Lung (tissue), 12 donors: ENCODE results near the gene LBHD2. TPM values are rescaled to one million over a fixed set of nuclear protein-coding genes. Genes with fewer than 3 reads are reported as not detected.
"Not testable (repeated sequence)": the region's sequence is repeated elsewhere in the genome, so short reads cannot be mapped to it uniquely, and the experiment has no call there.

Source experiments
- ATAC-seq: fragments of 200-7000 bp; cut with Tn5 transposase; one replicate; pipeline ENCODE4 v1.9.1; 2020; ENCODE audit warnings: moderate number of reproducible peaks; ENCODE audit not compliant: insufficient read depth, low FRiP score
- DNase-seq, 3 donors: peaks; one replicate each; pipeline ENCODE4 v3.0.0-alpha.2; 2013 to 2017
- H3K27ac ChIP-seq, 2 donors: one replicate each; pipeline ENCODE4 v1.5.1; 2013; ENCODE audit warnings: mild to moderate bottlenecking in 2 of 2, moderate library complexity in 2 of 2, control low read depth in 1 of 2, inconsistent platforms in 1 of 2, low read depth in 1 of 2, low read length in 1 of 2
- H3K27me3 ChIP-seq, 3 donors: one replicate each; pipeline ENCODE4 v1.5.1; 2013; ENCODE audit warnings: low read length in 2 of 3; ENCODE audit not compliant: control insufficient read depth in 3 of 3, insufficient read depth in 3 of 3
- H3K36me3 ChIP-seq, 4 donors: one replicate each; pipeline ENCODE4 v1.5.1; 2013; ENCODE audit warnings: low read length in 4 of 4, mild to moderate bottlenecking in 1 of 4, moderate library complexity in 1 of 4; ENCODE audit not compliant: control insufficient read depth in 4 of 4, insufficient read depth in 4 of 4
- H3K4me1 ChIP-seq, 5 donors: one replicate each; pipeline ENCODE4 v1.5.1; 2013; ENCODE audit warnings: low read length in 5 of 5, mild to moderate bottlenecking in 2 of 5, moderate library complexity in 1 of 5; ENCODE audit not compliant: control insufficient read depth in 5 of 5, insufficient read depth in 5 of 5
- H3K4me3 ChIP-seq: one replicate; pipeline ENCODE4 v1.5.1; 2013; ENCODE audit warnings: mild to moderate bottlenecking, control low read depth, moderate library complexity
- H3K9ac ChIP-seq, 2 donors: one replicate each; pipeline ENCODE4 v1.5.1; 2013; ENCODE audit warnings: low read length in 2 of 2, control low read depth in 1 of 2; ENCODE audit not compliant: insufficient read depth in 1 of 2
- H3K9me3 ChIP-seq, 4 donors: one replicate each; pipeline ENCODE4 v1.5.1; 2013; ENCODE audit warnings: low read length in 3 of 4, mild to moderate bottlenecking in 1 of 4, moderate library complexity in 1 of 4; ENCODE audit not compliant: control insufficient read depth in 4 of 4, insufficient read depth in 3 of 4
- CTCF ChIP-seq: IDR thresholded peaks from 2 replicates; pipeline ENCODE4 v1.5.1; 2012; ENCODE audit warnings: mild to moderate bottlenecking; ENCODE audit errors: control extremely low read depth, extremely low read depth
- WGBS, 2 donors: extraction: QIAGEN DNeasy Blood & Tissue Kit; methylation state at CpG; one replicate each; pipeline ENCODE4 v1.1.7; 2013; 5-methylcytosine and 5-hydroxymethylcytosine counted together
- polyA plus RNA-seq, 2 donors: library from polyadenylated mRNA; stranded (reverse); fragments of 200-250 nt; gene quantifications; one replicate each; pipeline ENCODE4 v1.2.1, GENCODE V29; 2013
- total RNA-seq, 2 donors: library from RNA; depleted of rRNA in 1 of 2; stranded (reverse); fragments of >200 nt in 1 of 2; gene quantifications; one replicate each; pipeline ENCODE4 v1.2.1, GENCODE V29; 2014 to 2021
- donor health status: control.
- donor health status: control.
- donor health status: Bipolar disorder and iron deficiency.
- donor health status: healthy.
- donor health status: DM: yes; HTN: yes; CAD: no.

The LBHD2 gene
- total and polyA plus RNA-seq, 4 donors = 0.08 TPM; not detected in 3

DNA sequence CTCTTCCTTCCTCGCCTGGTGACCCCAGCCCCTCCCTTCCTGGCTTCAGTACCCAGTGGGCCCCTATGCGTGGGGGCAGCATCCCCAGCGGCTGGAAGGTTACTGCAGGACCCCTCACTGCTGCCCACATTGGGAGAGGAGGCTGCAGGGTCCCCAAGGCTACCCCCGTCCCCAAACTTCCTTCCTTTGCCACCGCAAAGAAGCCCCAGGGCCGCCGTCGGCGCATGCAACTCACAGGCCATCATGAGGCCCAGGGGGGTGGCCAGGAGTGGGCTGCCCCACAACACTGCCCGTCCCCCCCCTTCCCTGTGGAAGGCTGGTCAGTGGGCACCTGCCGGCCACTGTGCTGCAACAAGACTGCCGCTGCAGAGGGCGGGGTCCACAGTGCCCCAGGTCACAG is 29.8 kb downstream of the LBHD2 start:
- Histone ChIP-seq H3K27ac (no peak overlapping the region), H3K4me3 (no peak overlapping the region), H3K9ac (no peak overlapping the region), H3K27me3 (no peaks in the 10 kb centered on the region), H3K4me1 (peaks cover 0 to 22% (median 4%) of the 10 kb centered on the region in 5 donors), H3K9me3 (no peaks in the 10 kb centered on the region), H3K36me3 (no peaks in the 10 kb centered on the region)
- 58 to 79% methylated on average over 11 to 13 of the region's 13 CpGs for WGBS, 2 donors
- DNase-seq (no peak), ATAC-seq (no peak)
- TF ChIP-seq CTCF = no peak

- H3K4me1 ChIP-seq = peaks cover 0 to 16% (median 4%) of the 10 kb centered on the region in 5 donors
- not testable (repeated sequence) for DNase-seq, H3K36me3 ChIP-seq, H3K4me3 ChIP-seq, H3K27ac ChIP-seq, H3K9me3 ChIP-seq, ATAC-seq, H3K27me3 ChIP-seq, H3K9ac ChIP-seq
- 57 to 63% methylated on average over 12 of the region's 12 CpGs for WGBS, 2 donors
Observed at GRCh38 chr14:103115086-103115679, 31.2 kb downstream of the LBHD2 start.

- ATAC-seq = no peak
- no peak overlapping the region for H3K27ac ChIP-seq
- WGBS, 2 donors = 91 to 95% methylated on average over 10 of the region's 10 CpGs
- no peak for DNase-seq
- TF ChIP-seq CTCF = no peak
- H3K9me3 ChIP-seq = no peaks in the 10 kb centered on the region
- H3K9ac ChIP-seq = no peak overlapping the region
- no peaks in the 10 kb centered on the region for H3K36me3 ChIP-seq
- no peaks in the 10 kb centered on the region for H3K27me3 ChIP-seq
- no peak overlapping the region for H3K4me3 ChIP-seq
- H3K4me1 ChIP-seq = peaks cover 0 to 14% (median 5%) of the 10 kb centered on the region in 5 donors
Observed at GRCh38 chr14:103115845-103116572, 32.0 kb downstream of the LBHD2 start.

DNA sequence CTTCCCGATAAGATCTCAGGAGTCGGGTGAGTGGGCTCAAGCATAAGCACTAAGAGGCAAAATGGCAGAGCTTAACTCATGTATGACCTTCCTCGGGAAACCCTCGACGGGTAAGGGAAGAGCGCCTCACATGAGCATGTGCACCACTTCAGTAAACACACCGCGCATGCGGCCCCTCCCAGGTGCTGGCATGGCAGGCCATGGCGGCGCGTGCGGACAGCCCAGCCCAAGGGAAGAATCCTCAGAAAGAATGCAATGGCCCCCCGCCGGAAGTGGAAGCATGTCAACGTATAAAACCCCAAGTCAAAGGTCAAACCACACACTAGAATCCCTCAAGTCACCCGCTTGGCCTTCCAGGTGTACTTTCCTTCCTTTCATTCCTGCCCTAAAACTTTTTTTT is 32.6 kb downstream of the LBHD2 start:
- no peaks in the 10 kb centered on the region for H3K9me3 ChIP-seq
- no peak overlapping the region for H3K27ac ChIP-seq
- DNase-seq = no peak
- peaks cover 0 to 17% (median 10%) of the 10 kb centered on the region in 5 donors for H3K4me1 ChIP-seq
- no peak overlapping the region for H3K4me3 ChIP-seq
- no peak for ATAC-seq
- no peak overlapping the region for H3K9ac ChIP-seq
- H3K36me3 ChIP-seq = no peaks in the 10 kb centered on the region
- H3K27me3 ChIP-seq = no peaks in the 10 kb centered on the region
- TF ChIP-seq CTCF = no peak
- 88% methylated on average over 17 of the region's 17 CpGs for WGBS, 2 donors

DNA sequence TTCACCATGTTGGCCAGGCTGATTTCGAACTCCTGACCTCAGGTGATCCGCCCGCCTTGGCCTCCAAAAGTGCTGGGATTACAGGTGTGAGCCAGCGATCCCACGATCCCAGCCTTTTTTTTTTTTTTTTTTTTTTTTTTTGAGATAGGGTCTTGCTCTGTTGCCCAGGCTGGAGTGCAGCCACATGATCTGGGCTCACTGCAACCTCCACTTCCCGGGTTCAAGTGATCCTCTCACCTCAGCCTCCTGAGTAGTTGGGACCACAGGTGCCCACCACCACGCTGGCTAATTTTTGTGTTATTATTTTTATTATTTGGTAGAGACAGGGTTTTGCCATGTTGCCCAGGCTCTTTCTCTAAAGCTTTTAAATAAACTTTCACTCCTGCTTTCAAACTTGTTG is 33.5 kb downstream of the LBHD2 start:
- 94% methylated on average over 7 of the region's 7 CpGs for WGBS, 2 donors
- not testable (repeated sequence) for H3K36me3 ChIP-seq, DNase-seq, H3K27me3 ChIP-seq, H3K9ac ChIP-seq, H3K27ac ChIP-seq, H3K9me3 ChIP-seq, H3K4me3 ChIP-seq, ATAC-seq
- H3K4me1 ChIP-seq = peaks cover 4 to 24% (median 10%) of the 10 kb centered on the region in 5 donors
